PC-9 (cell line): ENCODE measurements around the gene DMBT1. TPM values are rescaled to one million over a fixed set of nuclear protein-coding genes. Genes with fewer than 3 reads are reported as not detected.

Experiments used
- BruUV-seq: library from RNA; stranded (reverse); fragments of 400-500 nt; replicated peaks from 2 replicates; lab custom pipeline; 2021; lab: Mats Ljungman, UMichigan
- CTCF ChIA-PET: fragments of 300-600 bp; sonication (Branson Sonifier 250); formaldehyde crosslinking; loops from one replicate; lab custom pipeline; 2022; ENCODE audit warnings: antibody characterized with exemption; lab: Charles Lee
- POLR2A ChIA-PET: fragments of 300-600 bp; sonication (Branson Sonifier 250); formaldehyde crosslinking; loops from one replicate; lab custom pipeline; 2022; ENCODE audit warnings: antibody characterized with exemption; ENCODE audit not compliant: unreplicated experiment; lab: Charles Lee
- DNase-seq, 2 experiments: peaks; one replicate each; pipeline versions ENCODE4 v3.0.0 to v3.0.0-alpha.2; 2015 to 2022; ENCODE audit warnings: mixed read lengths in 1 of 2
- H2AFZ ChIP-seq: fragments of 200-600 bp; sonication (generic); 2 replicates; pipeline ENCODE4 v1.8.1; 2017; ENCODE audit warnings: antibody characterized with exemption
- H3F3A ChIP-seq: fragments of 200-600 bp; sonication (generic); 2 replicates; pipeline ENCODE4 v1.8.1; 2017; ENCODE audit warnings: antibody characterized with exemption, mild to moderate bottlenecking, low read depth; ENCODE audit not compliant: insufficient read depth
- H3K27ac ChIP-seq: fragments of 200-600 bp; sonication (generic); 2 replicates; pipeline ENCODE4 v1.6.1; 2016; ENCODE audit warnings: mixed run types
- H3K27me3 ChIP-seq: fragments of 200-600 bp; sonication (generic); 2 replicates; pipeline ENCODE4 v1.6.1; 2016; ENCODE audit warnings: low read depth, mixed run types; ENCODE audit not compliant: insufficient read depth
- H3K36me3 ChIP-seq: fragments of 200-600 bp; sonication (generic); 2 replicates; pipeline ENCODE4 v1.6.1; 2016; ENCODE audit warnings: low read depth, mixed run types
- H3K4me1 ChIP-seq: fragments of 200-600 bp; sonication (generic); replicated peaks from 2 replicates; pipeline ENCODE4 v1.6.1; 2016; ENCODE audit warnings: mixed run types; ENCODE audit not compliant: insufficient read depth
- H3K4me2 ChIP-seq: fragments of 200-600 bp; sonication (generic); 2 replicates; pipeline ENCODE4 v1.6.1; 2017; ENCODE audit warnings: mixed run types
- H3K4me3 ChIP-seq: fragments of 200-600 bp; sonication (generic); 2 replicates; pipeline ENCODE4 v1.6.1; 2016; ENCODE audit warnings: mixed run types
- H3K79me2 ChIP-seq: fragments of 200-600 bp; sonication (generic); 2 replicates; pipeline ENCODE4 v1.6.1; 2017; ENCODE audit warnings: low read depth, mixed run types
- H3K9me2 ChIP-seq: fragments of 200-600 bp; sonication (generic); 2 replicates; pipeline ENCODE4 v1.8.1; 2017; ENCODE audit warnings: mild to moderate bottlenecking; ENCODE audit not compliant: insufficient read depth
- H3K9me3 ChIP-seq: fragments of 200-600 bp; sonication (generic); 2 replicates; pipeline ENCODE4 v1.8.1; 2016; ENCODE audit warnings: low read depth; ENCODE audit not compliant: insufficient read depth
- H4K20me1 ChIP-seq: fragments of 200-600 bp; sonication (generic); 2 replicates; pipeline ENCODE4 v1.8.1; 2017; ENCODE audit not compliant: insufficient read depth
- EZH2 ChIP-seq: fragments of 200-600 bp; sonication (generic); IDR thresholded peaks from 2 replicates; pipeline ENCODE4 v1.8.0; 2017; ENCODE audit warnings: antibody characterized with exemption, low read depth
- intact Hi-C: fragments of 100-400 bp; cut with micrococcal nuclease; formaldehyde crosslinking; loops from one replicate; pipeline ENCODE4 v1.10.0; 2022; ENCODE audit not compliant: unreplicated experiment
- total RNA-seq: library from RNA; stranded (reverse); gene quantifications from 2 replicates; pipeline ENCODE4 v1.2.3, GENCODE V29; 2021
- TF ChIP-seq, protein P1 (sequence below): fragments of 200-600 bp; sonication (generic); conservative IDR thresholded peaks from 2 replicates; pipeline ENCODE4 v1.6.1; 2017; ENCODE audit warnings: mixed run types, antibody characterized with exemption, mild to moderate bottlenecking, moderate library complexity

Gene DMBT1
- total RNA-seq, 1 experiment from 2014 or later = 0.98 TPM

DNA sequence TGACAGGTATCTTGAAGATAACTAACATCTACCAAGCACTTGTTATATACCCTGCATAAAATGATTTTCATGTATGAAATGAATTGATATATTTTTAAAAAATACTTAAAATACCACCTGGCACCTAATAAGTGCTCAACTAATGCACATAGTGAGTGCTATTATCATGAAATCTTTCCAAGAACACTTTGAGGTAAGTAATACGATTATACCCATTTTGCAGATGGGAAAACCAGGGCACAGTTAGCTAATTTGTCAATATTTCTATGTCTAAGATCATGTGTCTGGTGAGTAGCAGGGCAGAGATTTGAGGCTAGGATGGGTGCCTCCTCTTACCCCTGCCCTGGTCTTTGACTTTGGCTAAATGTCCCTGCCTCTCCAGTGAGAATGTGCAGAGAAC is 6.1 kb downstream of the DMBT1 start:
- Histone ChIP-seq H3F3A (no peaks in the 10 kb centered on the region), H3K27ac (no peak overlapping the region), H3K79me2 (no peaks in the 10 kb centered on the region), H3K9me2 (no peaks in the 10 kb centered on the region), H3K27me3 (0 out of 2 replicates have a peak, but pooled peaks cover 4% of the 10 kb centered on the region), H3K4me3 (no peak overlapping the region), H3K36me3 (no peaks in the 10 kb centered on the region), H2AFZ (no peak overlapping the region), H3K9me3 (no peaks in the 10 kb centered on the region), H3K4me1 (no peaks in the 10 kb centered on the region), H3K4me2 (no peak overlapping the region), H4K20me1 (no peaks in the 10 kb centered on the region)
- no peak for TF ChIP-seq EZH2
- TF ChIP-seq, protein P1, sequence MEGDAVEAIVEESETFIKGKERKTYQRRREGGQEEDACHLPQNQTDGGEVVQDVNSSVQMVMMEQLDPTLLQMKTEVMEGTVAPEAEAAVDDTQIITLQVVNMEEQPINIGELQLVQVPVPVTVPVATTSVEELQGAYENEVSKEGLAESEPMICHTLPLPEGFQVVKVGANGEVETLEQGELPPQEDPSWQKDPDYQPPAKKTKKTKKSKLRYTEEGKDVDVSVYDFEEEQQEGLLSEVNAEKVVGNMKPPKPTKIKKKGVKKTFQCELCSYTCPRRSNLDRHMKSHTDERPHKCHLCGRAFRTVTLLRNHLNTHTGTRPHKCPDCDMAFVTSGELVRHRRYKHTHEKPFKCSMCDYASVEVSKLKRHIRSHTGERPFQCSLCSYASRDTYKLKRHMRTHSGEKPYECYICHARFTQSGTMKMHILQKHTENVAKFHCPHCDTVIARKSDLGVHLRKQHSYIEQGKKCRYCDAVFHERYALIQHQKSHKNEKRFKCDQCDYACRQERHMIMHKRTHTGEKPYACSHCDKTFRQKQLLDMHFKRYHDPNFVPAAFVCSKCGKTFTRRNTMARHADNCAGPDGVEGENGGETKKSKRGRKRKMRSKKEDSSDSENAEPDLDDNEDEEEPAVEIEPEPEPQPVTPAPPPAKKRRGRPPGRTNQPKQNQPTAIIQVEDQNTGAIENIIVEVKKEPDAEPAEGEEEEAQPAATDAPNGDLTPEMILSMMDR = no peak
- ChIA-PET CTCF (interaction anchor here (1.7 kb wide), 1 partner anchor 125 kb away, joined by 5 read pairs; no protein-coding TSS in a partner anchor), POLR2A (no interaction called here)
- no TSS peak for BruUV-seq
- no peak for DNase-seq
- intact Hi-C loops = loop anchor here (5.0 to 10.0 kb wide), 2 partner anchors 138 to 289 kb away; no protein-coding TSS in a partner anchor

DNA sequence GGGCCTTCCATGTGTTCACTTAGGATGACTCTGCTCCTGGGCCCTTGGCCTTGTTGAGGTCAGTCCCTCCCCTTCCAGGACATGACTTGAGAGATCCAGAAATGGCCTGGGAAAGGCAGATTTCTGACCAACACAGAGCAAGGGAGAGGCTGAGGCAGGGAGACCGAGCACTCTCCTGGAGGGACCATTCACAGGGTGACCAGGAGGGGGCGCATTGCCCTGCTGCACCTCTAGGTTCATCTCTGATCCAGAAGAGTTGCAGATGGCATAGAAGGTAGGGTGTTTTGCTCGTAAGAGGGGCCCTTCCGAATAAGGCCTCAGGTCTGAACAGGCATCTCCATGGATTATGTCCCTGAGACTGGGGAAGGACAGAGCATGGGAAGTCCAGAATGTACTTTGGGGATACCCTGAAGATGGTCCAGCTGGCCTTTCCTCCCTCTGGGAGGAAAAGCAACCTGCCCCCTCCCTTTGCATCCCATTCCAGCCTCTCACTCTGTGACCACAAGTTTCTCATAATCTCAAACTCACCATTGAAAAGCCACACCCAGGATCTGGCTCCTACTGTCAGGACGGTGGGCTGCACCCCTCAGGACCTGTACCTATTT is 6.6 kb downstream of the DMBT1 start:
- TF ChIP-seq, protein P1 = peak; percentile 60
- TF ChIP-seq EZH2 = no peak
- H3K79me2 ChIP-seq = no peaks in the 10 kb centered on the region
- H4K20me1 ChIP-seq = no peaks in the 10 kb centered on the region
- no peaks in the 10 kb centered on the region for H3F3A ChIP-seq
- 0 out of 2 replicates have a peak, but pooled peaks cover 4% of the 10 kb centered on the region for H3K27me3 ChIP-seq
- no peak overlapping the region for H3K4me2 ChIP-seq
- H3K9me3 ChIP-seq = no peaks in the 10 kb centered on the region
- H3K4me1 ChIP-seq = no peaks in the 10 kb centered on the region
- DNase-seq = no peak
- no peak overlapping the region for H3K27ac ChIP-seq
- POLR2A ChIA-PET = no interaction called here
- intact Hi-C loops = loop anchor here (5.0 to 10.0 kb wide), 2 partner anchors 138 to 290 kb away; no protein-coding TSS in a partner anchor
- no peak overlapping the region for H2AFZ ChIP-seq
- no TSS peak for BruUV-seq
- no peaks in the 10 kb centered on the region for H3K36me3 ChIP-seq
- CTCF ChIA-PET = no interaction called here
- no peaks in the 10 kb centered on the region for H3K9me2 ChIP-seq
- H3K4me3 ChIP-seq = no peak overlapping the region

DNA sequence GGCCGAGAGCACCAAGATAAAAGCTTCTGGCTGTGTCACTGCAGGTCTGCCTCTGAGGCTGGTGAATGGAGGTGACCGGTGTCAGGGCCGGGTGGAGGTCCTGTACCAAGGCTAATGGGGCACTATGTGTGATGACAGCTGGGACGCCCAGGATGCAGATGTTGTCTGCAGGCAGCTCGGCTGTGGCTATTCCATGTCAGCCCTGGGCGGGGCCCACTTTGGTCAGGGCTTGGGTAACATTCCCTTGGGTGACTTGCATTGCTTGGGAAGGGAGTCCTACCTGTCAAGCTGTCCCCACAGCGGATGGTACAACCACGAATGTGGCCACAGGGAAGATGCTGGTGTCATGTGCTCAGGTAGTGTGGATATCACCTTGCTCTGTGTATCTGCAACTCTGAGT is 8.0 kb downstream of the DMBT1 start:
- no peaks in the 10 kb centered on the region for H3K79me2 ChIP-seq
- no peak overlapping the region for H3K27ac ChIP-seq
- no peaks in the 10 kb centered on the region for H3K36me3 ChIP-seq
- no TSS peak for BruUV-seq
- TF ChIP-seq, protein P1 = no peak
- no peak for TF ChIP-seq EZH2
- H3K9me3 ChIP-seq = no peaks in the 10 kb centered on the region
- no peak overlapping the region for H3K4me3 ChIP-seq
- no peak for DNase-seq
- H4K20me1 ChIP-seq = no peaks in the 10 kb centered on the region
- no peaks in the 10 kb centered on the region for H3K9me2 ChIP-seq
- no peak overlapping the region for H2AFZ ChIP-seq
- ChIA-PET POLR2A (no interaction called here), CTCF (no interaction called here)
- H3K4me1 ChIP-seq = no peaks in the 10 kb centered on the region
- 0 out of 2 replicates have a peak, but pooled peaks cover 4% of the 10 kb centered on the region for H3K27me3 ChIP-seq
- intact Hi-C loops = loop anchor here (5.0 to 10.0 kb wide), 2 partner anchors 136 to 291 kb away; no protein-coding TSS in a partner anchor
- H3K4me2 ChIP-seq = no peak overlapping the region
- no peaks in the 10 kb centered on the region for H3F3A ChIP-seq
